HepG2 (cell line): ENCODE data around the gene FBXO2. TPM values are rescaled to one million over a fixed set of nuclear protein-coding genes. Genes with fewer than 3 reads are reported as not detected.
A peak's percentile ranks its signal among the peaks of the same experiment; 100 is the strongest.

Experiments
- ATF6 ChIP-seq: sonication (generic); formaldehyde crosslinking; conservative IDR thresholded peaks from 2 replicates; pipeline ENCODE4 v1.4.0; 2020; ENCODE audit warnings: missing genetic modification reagents
- BRF2 ChIP-seq: sonication (generic); formaldehyde crosslinking; IDR thresholded peaks from 2 replicates; pipeline ENCODE4 v1.8.1; 2022; ENCODE audit warnings: mild to moderate bottlenecking, missing genetic modification reagents
- CBX5 ChIP-seq: sonication (generic); formaldehyde crosslinking; IDR thresholded peaks from 2 replicates; pipeline ENCODE4 v1.4.0; 2020; ENCODE audit warnings: missing genetic modification reagents, borderline replicate concordance
- ERF ChIP-seq: IDR thresholded peaks from 2 replicates; pipeline ENCODE4 v1.6.1; 2018; ENCODE audit warnings: missing biosample characterization, missing genetic modification reagents
- FIP1L1 ChIP-seq: fragments of 200-400 bp; formaldehyde crosslinking; IDR thresholded peaks from 2 replicates; pipeline ENCODE4 v1.6.1; 2018; ENCODE audit warnings: low read depth, mild to moderate bottlenecking, low read length, moderate library complexity, borderline replicate concordance; ENCODE audit not compliant: insufficient read depth
- HNRNPL ChIP-seq: fragments of 200-400 bp; formaldehyde crosslinking; IDR thresholded peaks from 2 replicates; pipeline ENCODE4 v1.6.1; 2017; ENCODE audit warnings: mild to moderate bottlenecking, low read depth, low read length
- PAF1 ChIP-seq: IDR thresholded peaks from 2 replicates; pipeline ENCODE4 v1.6.1; 2016; ENCODE audit warnings: missing genetic modification reagents, missing compliant biosample characterization
- SMAD3 ChIP-seq: sonication (generic); formaldehyde crosslinking; IDR thresholded peaks from 2 replicates; pipeline ENCODE4 v1.4.0; 2020; ENCODE audit warnings: missing genetic modification reagents
- ZBTB21 ChIP-seq: sonication (generic); formaldehyde crosslinking; IDR thresholded peaks from 2 replicates; pipeline ENCODE4 v1.4.0; 2020; ENCODE audit warnings: missing genetic modification reagents
- ZBTB7A ChIP-seq: sonication (generic); formaldehyde crosslinking; IDR thresholded peaks from 2 replicates; pipeline ENCODE4 v1.8.0; 2022; ENCODE audit warnings: mild to moderate bottlenecking, missing genetic modification reagents
- ZFP36 ChIP-seq: fragments of 150-350 bp; IDR thresholded peaks from 2 replicates; pipeline ENCODE4 v1.6.1; 2018; ENCODE audit warnings: borderline replicate concordance, low read length, low read depth; ENCODE audit not compliant: partially characterized antibody
- ZNF296 ChIP-seq: sonication (generic); formaldehyde crosslinking; conservative IDR thresholded peaks from 2 replicates; pipeline ENCODE4 v1.5.0; 2020; ENCODE audit warnings: mild to moderate bottlenecking, missing genetic modification reagents
- ZNF460 ChIP-seq: sonication (generic); formaldehyde crosslinking; IDR thresholded peaks from 2 replicates; pipeline ENCODE4 v1.5.1; 2020; ENCODE audit warnings: missing genetic modification reagents, mild to moderate bottlenecking, borderline replicate concordance
- ZSCAN25 ChIP-seq: sonication (generic); formaldehyde crosslinking; IDR thresholded peaks from 2 replicates; pipeline ENCODE4 v1.8.0; 2022; ENCODE audit warnings: mild to moderate bottlenecking, missing genetic modification reagents
- polyA plus RNA-seq, 8 experiments: library from polyadenylated mRNA; depleted of rRNA in 3 of 8; stranded (reverse) in 7 of 8; unstranded in 1 of 8; fragments of >200 nt; fragmentation: Illumina TruSeq in 4 of 8; extraction: Trizol in 4 of 8; gene quantifications; 2 replicates each; pipeline versions ENCODE4 v1.2.1 to v1.2.3, GENCODE V29; 2011 to 2016; ENCODE audit warnings: low read depth in 4 of 8, missing spikeins in 1 of 8, mixed read lengths in 1 of 8; ENCODE audit not compliant: insufficient read depth in 1 of 8
- total RNA-seq, 5 experiments: library from RNA; depleted of rRNA; stranded (reverse); fragments of >200 nt; fragmentation: Illumina TruSeq; extraction: Trizol; gene quantifications; 2 replicates each; pipeline ENCODE4 v1.2.3, GENCODE V29; 2016; ENCODE audit warnings: low read depth in 1 of 5
- TF ChIP-seq, protein P1 (sequence below): sonication (generic); formaldehyde crosslinking; IDR thresholded peaks from 2 replicates; pipeline ENCODE4 v1.4.0; 2020; ENCODE audit warnings: missing genetic modification reagents, borderline replicate concordance
- TF ChIP-seq, protein P2 (sequence below), 2 experiments: sonication (generic) in 1 of 2; formaldehyde crosslinking in 1 of 2; IDR thresholded peaks; 2 replicates each; pipeline versions ENCODE4 v1.4.0 to v1.6.1; 2018 to 2020; ENCODE audit warnings: missing genetic modification reagents in 2 of 2, borderline replicate concordance in 1 of 2, low read depth in 1 of 2, mild to moderate bottlenecking in 1 of 2, missing biosample characterization in 1 of 2

The FBXO2 gene
- total and polyA plus RNA-seq, 2 of the 13 experiments (the other 11 are each of a cell fraction or from before 2014, with no cell fraction given), result 79.3 to 112 TPM

GRCh38 chr1:11671544-11672286, 17.5 kb upstream of the FBXO2 start (continued):
- TF ChIP-seq, protein P1, sequence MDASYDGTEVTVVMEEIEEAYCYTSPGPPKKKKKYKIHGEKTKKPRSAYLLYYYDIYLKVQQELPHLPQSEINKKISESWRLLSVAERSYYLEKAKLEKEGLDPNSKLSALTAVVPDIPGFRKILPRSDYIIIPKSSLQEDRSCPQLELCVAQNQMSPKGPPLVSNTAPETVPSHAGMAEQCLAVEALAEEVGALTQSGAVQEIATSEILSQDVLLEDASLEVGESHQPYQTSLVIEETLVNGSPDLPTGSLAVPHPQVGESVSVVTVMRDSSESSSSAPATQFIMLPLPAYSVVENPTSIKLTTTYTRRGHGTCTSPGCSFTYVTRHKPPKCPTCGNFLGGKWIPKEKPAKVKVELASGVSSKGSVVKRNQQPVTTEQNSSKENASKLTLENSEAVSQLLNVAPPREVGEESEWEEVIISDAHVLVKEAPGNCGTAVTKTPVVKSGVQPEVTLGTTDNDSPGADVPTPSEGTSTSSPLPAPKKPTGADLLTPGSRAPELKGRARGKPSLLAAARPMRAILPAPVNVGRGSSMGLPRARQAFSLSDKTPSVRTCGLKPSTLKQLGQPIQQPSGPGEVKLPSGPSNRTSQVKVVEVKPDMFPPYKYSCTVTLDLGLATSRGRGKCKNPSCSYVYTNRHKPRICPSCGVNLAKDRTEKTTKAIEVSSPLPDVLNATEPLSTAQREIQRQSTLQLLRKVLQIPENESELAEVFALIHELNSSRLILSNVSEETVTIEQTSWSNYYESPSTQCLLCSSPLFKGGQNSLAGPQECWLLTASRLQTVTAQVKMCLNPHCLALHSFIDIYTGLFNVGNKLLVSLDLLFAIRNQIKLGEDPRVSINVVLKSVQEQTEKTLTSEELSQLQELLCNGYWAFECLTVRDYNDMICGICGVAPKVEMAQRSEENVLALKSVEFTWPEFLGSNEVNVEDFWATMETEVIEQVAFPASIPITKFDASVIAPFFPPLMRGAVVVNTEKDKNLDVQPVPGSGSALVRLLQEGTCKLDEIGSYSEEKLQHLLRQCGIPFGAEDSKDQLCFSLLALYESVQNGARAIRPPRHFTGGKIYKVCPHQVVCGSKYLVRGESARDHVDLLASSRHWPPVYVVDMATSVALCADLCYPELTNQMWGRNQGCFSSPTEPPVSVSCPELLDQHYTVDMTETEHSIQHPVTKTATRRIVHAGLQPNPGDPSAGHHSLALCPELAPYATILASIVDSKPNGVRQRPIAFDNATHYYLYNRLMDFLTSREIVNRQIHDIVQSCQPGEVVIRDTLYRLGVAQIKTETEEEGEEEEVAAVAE (CRISPR knock-in tag), result peak; percentile 25; the same call in 1 of the 2 replicates
- TF ChIP-seq ZBTB21 (no peak), SMAD3 (CRISPR knock-in tag) (no peak), ZNF460 (no peak; the same call in 1 of the 2 replicates), PAF1 (CRISPR knock-in tag) (no peak), CBX5 (CRISPR knock-in tag) (peak; percentile 24; the same call in 1 of the 2 replicates), ZBTB7A (no peak), FIP1L1 (no peak), ZSCAN25 (CRISPR knock-in tag) (peak; percentile 60), ZNF296 (CRISPR knock-in tag) (no peak), ATF6 (CRISPR knock-in tag) (no peak), ZFP36 (no peak), ERF (CRISPR knock-in tag) (no peak), BRF2 (CRISPR knock-in tag) (no peak), HNRNPL (peak; percentile 73; the same call in 1 of the 2 replicates)
- TF ChIP-seq, protein P2, sequence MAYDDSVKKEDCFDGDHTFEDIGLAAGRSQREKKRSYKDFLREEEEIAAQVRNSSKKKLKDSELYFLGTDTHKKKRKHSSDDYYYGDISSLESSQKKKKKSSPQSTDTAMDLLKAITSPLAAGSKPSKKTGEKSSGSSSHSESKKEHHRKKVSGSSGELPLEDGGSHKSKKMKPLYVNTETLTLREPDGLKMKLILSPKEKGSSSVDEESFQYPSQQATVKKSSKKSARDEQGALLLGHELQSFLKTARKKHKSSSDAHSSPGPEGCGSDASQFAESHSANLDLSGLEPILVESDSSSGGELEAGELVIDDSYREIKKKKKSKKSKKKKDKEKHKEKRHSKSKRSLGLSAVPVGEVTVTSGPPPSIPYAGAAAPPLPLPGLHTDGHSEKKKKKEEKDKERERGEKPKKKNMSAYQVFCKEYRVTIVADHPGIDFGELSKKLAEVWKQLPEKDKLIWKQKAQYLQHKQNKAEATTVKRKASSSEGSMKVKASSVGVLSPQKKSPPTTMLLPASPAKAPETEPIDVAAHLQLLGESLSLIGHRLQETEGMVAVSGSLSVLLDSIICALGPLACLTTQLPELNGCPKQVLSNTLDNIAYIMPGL (CRISPR knock-in tag; IDR thresholded peaks at IDR 0.05; ENCODE audit: borderline replicate concordance in 1 of 2, low read depth in 1 of 2), result peak in 1 of 2 experiments; percentile 65; a peak in 1 of 4 replicates
